K562 (cell line): ENCODE measurements around the gene IL3RA.

Experiments
- FOXM1 ChIP-seq, 2 experiments: fragments of 450-650 bp in 1 of 2; sonication (generic) in 1 of 2; formaldehyde crosslinking in 1 of 2; IDR thresholded peaks; 2 replicates each; pipeline versions ENCODE4 v1.6.1 to v1.9.0; 2017 to 2022; ENCODE audit warnings: low read depth in 2 of 2, mild to moderate bottlenecking in 2 of 2, missing genetic modification reagents in 1 of 2, moderate library complexity in 1 of 2
- POLR2AphosphoS5 ChIP-seq: IDR thresholded peaks from 2 replicates; pipeline ENCODE4 v1.6.1; 2011; ENCODE audit warnings: mild to moderate bottlenecking, low read depth, low read length, moderate library complexity; ENCODE audit not compliant: control insufficient read depth, insufficient read depth
- THRAP3 ChIP-seq: fragments of 450-650 bp; IDR thresholded peaks from 2 replicates; pipeline ENCODE4 v1.6.1; 2016; ENCODE audit warnings: mild to moderate bottlenecking, inconsistent platforms, borderline replicate concordance

- TF ChIP-seq THRAP3 (no peak), FOXM1 (IDR thresholded peaks at IDR 0.05; ENCODE audit: low read depth) (no peak), FOXM1 (CRISPR knock-in tag; IDR thresholded peaks at IDR 0.05; ENCODE audit: low read depth) (no peak), POLR2AphosphoS5 (no peak)
These were observed 50.7 kb downstream of the IL3RA start for GRCh38 chrX:1387141-1387776.
